CD1c-positive myeloid dendritic cell (primary cell): ENCODE measurements around the gene RNASEH2B.

ENCODE experiments used
- DNase-seq: peaks from one replicate; pipeline ENCODE4 v3.0.0-alpha.2; 2016; ENCODE audit errors: extremely low spot score

The RNASEH2B gene

DNA sequence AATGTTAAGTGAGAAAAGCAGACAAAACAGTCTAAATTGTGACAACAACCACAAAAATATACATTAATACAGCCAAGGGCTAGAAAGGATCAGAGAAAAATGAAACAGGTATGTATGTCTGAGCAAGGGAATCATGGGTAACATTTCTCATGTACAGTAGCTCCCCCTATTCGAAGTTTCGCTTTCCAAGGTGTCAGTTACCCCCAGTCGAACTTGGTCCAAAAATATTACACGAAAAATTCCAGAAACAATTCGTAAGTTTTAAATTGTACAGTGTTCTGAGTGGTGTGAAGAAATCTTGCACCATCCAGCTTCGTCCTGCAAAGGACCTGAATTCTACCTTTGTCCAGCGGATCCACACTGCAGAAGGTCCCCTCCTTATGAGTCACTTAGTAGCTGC lies 1.8 kb upstream of the RNASEH2B start:
- DNase-seq = no peak

DNA sequence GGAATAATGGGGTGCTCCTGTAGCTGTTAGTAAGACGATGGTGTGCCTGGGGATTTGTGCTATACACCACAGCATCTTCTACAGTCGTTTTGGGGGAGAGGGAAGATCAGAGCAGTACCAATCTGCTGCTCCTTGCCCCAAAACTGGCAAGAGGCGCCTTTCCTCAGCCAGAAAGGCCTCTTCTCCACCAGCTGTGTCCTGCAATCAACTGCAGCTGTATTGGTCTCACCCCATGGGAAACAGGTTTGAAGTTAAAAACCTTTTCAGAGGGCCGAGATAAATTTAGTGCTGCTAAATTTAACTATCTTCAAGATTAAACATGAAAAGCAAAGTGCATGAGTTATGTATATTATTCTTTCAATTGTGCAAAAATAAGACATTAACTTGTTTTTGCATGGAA lies 1.2 kb upstream of the RNASEH2B start:
- no peak for DNase-seq

DNA sequence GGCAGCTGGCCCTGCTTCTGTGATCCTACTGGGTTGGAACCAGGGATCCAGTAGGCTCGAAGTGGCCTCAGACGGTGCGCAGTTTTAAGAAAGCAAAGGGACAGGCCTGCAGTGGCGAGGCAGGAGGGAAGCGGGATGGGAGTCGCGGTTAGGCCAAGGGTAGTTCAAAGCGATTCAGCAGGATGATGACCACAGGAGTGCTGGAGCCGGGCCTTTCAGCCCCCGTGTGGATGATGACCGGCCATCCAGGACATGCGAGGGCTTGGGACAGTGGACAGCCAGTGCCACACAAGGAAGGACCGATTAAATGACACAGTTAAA lies 854 bp downstream of the RNASEH2B start:
- peak; percentile 41 for DNase-seq

DNA sequence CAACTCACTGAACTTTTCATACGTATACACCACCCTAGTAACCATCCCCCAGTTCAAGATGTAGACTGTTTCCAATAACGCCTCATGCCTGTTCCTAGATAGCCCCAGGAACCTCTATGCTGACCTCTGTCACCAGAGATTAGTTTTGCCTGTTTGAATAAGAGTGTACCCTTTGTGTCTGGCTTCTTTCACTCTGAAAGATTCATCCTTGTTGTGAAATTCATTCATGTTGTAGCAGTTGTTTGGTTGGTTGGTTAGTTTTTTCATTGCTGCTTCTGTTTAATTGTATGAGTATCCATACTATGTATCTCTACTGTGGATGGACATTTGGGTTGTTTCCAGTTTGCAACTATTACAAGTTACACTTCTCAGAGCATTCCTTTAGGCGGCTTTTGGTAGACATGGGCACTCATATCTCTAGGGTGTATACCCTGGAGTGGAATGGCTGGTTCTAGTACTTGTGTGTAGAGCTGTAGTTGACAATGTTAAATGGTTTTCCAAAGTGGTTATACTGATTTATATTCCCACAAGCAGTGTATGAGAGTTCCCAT lies 1.6 kb downstream of the RNASEH2B start:
- no peak for DNase-seq

DNA sequence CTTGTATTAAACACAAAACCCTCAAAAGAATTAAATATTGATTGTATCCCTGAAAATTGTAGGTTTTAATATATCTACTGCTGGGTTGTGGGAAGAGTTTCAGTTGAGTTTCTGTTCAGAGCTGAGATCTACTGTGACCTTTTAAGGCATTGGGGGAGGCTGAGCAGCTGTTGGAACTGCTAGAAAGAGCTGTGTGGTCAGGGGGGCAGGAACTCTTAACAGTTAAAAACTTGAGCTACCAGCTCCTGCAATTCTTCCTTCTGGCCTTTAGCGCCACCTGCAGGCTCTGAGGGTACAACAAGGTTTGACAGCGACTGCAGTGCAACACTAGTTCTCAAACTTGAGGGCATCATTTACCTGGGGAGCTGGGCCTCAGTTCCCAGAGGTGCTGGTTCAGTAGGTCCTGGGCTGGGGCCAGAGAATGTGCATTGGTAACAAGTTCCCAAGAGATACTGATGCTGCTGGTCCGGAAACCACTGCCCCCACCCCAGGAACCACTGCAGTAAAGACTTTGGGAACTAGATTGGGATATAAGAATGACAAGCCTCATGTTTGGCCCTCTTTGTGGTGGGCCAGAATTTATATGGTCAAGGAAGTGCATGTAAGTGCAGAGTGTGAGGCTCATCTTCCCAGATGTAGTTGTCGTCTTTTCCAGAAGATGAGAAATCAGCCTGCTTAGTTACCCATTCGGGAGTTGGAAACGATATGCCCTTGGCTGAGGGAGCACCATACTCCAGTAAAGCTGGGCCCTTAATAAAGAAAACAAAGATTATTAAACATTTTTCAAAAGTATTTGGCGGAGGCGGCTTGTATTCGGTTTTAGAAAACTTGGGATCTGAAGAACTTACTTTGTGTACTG lies 2.6 kb downstream of the RNASEH2B start:
- peak; percentile 89 for DNase-seq

DNA sequence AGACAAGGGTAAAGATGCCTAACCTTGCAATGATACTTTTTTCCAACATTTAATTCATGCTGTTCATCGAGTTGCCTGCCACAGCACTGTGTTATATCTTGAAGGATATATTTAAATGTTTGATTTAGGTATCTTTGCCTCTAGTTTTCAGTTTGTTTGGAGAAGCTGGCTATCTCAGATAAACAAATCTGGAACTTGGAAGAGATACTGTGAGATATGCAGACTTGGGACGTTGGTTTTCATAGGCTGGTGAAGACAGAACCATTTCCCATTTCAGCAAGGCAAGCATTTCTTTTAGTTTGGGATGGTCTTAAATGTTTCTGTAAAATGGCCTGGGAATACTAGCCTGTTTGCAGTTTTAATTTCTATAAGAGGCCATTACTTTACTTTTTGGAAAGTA lies 3.3 kb downstream of the RNASEH2B start:
- no peak for DNase-seq

DNA sequence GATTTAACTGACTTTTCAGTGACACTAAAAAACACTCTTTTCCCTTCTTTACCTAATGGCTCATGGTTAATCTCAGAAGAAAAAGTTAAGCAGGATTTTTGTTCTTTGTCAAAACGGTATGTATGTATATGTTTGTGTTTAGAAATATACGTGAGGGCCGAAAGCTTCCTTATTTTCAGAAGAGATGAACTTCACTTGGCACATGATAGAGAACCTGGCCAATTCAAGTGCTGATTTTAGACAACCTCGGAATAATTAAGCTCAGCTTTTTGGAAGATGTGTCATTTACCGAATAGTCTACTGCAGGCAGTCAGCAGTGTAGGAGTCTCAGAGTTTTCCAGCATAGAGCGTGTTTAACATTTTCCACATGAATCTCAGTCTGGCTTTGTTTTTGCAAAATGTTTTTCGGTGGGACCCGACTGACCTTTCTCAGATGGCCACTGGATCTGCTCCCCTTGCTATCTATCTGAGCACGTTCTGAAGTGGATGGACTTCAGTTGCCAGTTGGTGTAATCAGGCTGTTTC lies 4.6 kb downstream of the RNASEH2B start:
- DNase-seq = peak; percentile 46

DNA sequence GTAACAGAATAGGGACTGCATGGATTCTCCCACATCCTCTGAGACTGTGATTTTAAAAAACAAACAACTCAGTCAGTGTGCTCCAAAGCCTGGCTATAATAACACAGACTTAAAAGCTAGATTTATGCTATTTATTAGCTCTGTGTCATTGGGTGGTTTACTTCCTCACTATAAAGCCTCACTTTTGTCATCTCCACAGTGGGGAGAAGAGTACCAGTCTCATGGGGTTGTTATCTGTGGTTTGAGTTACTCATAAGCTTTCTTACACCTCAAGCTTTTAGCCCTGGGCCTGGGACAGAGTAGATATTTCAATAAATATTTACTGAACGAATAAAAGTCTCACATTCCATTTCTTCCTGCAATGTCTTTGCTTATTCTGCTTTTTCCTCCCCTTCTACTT lies 5.3 kb downstream of the RNASEH2B start:
- DNase-seq = no peak

DNA sequence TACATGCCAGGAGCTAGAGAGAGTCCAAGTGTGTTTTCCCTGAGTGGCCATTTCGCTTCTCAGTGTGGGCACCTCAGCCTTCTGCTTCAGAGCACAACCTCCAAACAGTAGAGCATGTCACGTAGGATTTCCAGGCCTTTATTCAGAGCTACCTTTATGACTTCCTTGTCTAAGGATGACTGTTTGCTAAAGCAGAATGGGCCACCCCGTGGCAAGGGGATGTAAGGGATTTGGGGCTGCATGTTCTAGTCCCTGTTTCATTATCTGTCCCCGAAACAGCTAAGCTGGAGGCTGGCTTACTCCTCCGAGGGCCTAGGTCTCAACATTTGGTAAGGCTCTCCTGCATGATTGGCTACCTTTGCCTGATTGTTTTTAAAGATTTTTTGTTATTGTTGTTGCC lies 6.0 kb downstream of the RNASEH2B start:
- DNase-seq = no peak

DNA sequence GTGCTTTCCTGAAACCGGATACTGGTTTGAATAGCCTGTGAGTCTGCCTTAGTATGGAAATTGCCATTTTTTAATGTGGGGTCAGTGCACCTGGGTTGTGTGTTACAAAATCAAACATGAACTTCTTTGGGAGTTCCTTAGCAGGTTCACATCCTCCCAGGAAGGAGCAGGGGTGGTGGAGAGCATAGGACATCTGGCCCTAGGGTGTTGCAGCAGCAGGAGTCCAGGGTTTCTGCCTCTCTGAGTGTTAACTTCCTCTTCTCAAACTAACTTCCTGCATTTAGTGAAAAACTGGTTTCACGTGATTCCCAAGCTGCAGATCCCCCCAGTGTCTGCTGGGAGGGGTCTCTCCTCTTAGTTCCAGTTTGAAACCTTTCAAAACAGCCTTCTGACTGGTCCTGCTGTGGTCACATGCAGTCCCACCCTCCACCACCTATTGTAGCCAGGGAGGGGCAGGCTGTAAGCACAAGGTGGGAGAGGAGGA lies 7.2 kb downstream of the RNASEH2B start:
- DNase-seq = peak; percentile 80

DNA sequence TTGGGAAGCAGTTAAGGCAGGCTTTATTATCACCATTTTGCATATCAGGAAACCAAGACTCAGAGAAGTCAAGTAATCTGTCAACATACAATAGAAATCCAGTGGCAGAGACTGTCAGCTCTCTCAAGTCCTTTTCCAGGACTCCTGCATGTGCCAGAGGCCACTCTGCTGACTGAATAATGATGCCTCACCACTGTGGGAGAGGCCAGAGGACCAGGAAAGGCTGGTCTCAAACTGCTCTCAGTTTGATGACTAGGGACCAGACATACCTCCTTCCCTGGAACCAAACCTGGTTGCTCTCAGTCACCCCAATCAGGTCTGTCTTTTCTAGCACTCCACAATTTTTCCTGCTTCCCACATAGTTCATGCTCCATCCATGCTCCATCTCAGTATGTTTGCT lies 8.0 kb downstream of the RNASEH2B start:
- DNase-seq = no peak

DNA sequence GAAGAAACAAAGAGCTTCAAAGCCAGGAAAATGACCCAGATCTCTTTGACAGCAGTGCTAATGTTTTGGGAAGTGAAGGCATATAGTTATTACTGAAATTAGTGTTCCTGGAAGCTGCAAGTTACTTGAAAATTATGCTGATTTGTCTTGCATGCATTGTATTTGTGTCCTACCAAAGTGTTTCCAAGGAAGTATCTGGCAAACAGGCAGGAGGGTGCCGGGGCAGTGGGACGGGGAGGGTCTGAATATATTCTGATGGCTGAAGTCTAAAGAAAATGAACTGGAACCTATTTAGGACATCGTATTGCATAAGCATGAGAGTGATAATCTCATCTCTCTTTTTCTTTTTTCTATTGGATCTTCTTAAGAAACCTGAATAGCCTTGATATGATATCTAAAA lies 9.0 kb downstream of the RNASEH2B start:
- no peak for DNase-seq

DNA sequence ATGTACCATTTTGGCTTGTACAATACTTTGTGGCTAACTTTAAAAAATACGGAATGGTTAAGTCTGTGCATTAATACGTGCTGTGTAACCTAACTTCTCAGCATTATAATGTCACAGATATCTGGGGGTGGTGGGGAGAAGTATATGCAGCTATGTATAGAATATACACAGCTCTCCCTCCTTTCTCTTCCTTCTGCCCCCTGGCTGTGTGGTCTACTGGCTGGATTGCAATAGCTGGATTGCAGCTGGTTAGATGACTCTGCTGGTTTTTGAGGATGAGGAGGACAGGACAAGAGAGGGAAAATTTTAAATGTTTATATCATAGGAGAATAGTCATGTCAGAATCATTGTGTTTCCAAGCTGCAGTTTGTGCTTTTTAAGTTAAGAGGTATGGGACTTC lies 9.7 kb downstream of the RNASEH2B start:
- no peak for DNase-seq

DNA sequence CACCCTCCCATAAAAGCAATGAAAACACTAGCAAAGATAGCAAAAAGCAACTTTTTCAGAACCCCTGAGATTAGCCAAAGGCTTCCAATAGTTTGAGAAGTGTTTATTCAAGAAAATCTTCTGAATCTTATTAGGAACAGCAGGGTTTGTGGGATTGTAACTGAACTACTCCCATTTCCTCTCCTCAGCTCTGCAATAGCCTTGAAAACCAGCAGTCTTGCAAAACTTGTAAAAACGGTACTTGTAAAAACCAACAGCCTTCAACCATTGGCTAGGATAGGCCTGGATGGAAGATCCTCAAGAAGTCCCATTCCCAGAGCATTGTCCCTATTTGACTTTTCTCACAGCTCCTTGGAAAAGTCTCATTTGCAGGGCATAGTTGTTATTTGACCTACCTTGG lies 12.1 kb downstream of the RNASEH2B start:
- DNase-seq = no peak

DNA sequence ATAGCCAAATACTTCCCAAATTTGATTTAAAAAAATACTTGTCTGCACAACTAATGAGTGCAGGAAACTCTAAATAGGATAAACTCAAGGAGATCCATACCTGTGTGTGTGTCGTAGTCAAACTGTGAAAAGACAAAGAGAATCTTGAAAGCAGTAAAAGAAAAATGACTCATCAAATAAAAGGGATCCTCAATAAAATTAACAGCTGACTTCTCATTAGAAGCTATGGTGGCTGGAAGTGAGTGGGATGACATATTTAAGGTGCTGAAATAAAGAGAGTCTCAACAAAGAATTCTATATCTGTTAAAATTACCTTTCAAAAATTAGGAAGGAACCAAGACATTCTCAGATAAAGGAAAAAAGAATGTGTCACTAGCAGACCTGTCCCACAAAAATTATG lies 13.7 kb downstream of the RNASEH2B start:
- DNase-seq = no peak

DNA sequence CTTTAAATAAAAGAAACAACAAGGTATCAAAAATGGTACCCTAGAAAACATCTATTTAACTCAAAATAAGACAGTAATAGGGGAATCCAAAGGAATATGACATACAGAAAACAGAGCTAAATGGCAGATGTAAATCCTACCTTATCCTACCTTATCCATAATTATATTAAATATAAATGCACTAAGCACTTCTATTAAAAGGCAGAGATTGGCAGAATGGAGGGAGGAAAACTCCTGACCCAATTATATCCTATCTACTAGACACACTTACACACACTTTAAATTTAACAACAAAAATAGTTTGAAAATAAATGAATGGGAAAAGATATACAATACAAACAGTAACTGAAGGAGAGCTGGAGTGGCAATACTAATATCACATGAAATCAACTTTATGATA lies 14.4 kb downstream of the RNASEH2B start:
- DNase-seq = no peak

DNA sequence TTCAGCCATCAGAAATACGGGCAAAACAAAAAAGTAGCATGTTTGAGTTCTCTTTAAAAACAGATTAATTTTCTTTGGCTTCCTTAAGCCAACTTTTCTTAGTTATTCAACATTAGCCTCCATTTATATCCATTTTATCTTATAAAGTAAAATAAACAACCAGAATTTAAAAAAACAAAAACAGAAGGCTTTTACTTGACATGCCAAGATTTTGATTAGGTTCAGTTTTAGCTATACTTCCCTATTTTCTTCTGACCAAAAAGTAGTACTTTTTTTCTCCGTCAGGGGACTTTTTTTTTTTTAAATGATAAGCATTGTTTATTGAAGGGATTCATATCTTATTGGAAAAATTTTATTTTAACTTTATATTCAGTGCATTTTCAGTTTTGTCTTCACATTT lies 18.1 kb downstream of the RNASEH2B start:
- DNase-seq = no peak

DNA sequence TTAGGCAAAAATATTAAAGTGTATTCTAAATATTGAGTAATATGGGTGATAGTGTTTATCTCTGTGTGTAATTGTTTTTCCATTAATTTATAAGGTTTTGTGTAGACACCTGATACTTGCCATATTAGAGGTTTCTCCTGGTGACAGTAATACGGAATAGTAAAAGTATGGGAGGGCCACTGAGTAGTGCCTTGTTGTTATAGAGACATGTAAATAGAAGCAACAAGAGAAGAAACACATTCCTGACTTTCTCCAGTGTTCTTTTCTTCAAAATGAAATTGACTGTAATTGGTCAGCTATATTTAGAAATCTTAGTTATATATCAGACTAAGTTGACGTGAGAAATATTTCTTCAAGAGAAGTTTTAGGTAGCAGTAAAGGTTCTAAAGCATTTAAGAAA lies 18.5 kb downstream of the RNASEH2B start:
- no peak for DNase-seq

DNA sequence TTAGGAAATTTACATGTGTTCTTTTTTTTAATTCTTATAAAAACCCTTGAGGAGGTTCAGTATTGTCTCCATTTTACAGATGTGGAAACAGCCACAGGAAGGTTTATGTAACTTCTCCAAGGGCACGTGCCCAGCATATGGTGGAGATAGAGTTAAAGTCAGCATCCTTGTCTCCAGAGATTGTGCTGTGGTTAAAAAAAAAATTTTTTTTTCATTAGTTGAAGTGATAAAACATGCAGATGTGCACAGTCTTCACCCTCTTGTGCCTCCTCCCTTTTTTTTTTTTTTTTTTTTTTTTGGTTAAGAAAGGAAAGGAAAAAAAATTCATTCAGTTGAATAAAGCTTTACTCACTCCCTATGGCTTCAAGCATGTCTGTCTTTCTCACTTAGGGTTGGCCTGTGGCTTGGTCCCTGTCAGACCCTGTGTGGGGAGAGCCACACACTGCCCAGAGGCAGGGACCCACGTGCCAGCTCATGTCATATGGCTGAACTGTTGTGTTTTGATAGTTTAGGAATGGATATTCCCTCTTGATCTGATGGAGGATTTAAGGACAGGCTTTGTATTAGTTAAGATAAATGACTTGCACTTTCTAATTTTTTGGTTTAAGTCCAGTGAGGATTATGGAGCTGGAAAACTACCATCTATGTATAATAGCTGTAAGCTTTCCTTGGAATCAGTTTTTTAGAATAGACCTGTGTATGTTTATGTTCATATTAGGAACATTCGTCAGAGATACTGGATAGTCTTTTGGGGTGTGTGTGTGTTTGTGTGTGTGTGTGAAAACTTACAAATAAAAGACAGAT lies 19.3 kb downstream of the RNASEH2B start:
- no peak for DNase-seq

DNA sequence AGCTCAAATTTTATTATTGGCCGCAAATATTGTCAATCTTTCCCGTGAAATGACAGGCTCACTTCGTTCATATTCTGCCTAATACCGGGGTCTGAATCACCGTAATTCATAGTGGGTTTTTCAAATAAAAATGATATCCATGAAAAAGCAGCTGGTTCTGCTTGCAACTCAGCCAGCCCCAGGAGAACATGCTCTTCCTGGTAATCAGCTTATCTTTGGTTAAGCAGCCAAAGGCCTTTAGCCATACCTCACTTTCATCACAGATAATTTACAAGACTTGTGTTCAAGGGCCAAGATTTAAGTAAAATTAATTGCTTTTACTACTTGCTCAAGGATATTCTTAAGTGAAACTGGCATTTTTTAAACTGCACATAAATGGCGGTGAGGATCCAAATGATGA lies 22.5 kb downstream of the RNASEH2B start:
- DNase-seq = no peak

DNA sequence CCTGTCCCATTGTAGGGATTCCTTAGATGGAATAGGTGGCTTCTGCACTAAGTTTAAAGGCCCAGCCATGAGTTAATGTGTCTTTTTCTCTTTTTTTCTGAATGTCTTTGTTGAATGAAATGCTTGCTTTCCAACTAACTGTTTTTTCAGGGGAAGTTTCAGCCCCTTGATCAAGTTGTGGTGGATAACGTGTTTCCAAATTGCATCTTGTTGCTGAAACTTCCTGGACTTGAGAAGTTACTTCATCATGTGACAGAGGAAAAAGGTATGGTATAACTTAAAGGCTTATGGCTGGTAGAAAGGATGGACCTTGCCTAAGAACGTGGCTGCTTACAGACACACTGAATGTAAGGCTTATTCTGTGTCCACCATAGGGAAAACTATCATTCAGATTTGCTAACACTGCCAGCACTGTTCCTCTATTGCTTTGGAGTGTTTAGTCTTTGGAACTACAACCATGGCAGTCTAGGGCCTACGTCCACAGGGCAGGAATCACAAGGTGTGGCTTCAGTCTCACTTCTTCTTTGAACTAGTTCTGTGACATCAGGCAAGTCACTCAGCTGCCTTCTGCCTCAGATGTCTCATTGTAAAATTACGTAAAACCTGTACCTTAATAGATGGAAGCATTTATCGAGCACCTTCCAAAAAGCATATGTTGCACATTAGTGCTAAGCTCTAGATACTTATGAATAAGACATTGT lies 25.3 kb downstream of the RNASEH2B start:
- peak; percentile 39 for DNase-seq

DNA sequence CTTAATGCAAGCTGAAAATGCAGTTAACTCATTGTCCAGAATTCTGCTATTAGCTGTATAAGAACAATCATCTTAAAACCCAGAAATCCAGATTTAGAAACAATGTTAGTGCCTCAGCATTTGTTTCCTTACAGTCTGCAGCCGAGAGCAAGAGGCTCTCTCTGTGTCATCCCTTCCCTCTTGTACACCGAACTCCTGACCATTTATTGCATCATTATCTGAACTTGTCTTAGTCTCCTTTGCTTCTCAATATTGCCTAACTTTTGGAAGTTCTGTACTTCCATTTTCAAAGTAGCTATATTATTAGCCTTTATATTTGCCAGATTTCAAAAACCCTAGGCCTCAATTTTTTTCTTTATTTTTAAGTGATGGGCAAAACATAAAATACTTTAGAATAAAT lies 27.1 kb downstream of the RNASEH2B start:
- peak; percentile 57 for DNase-seq
